HG03558 (cell line): Measurements from ENCODE around the gene MAP7D1.

Experiments
- ATAC-seq: cut with Tn5 transposase; IDR thresholded peaks from one replicate; pipeline ENCODE4 v1.9.1; 2021; ENCODE audit warnings: moderate number of reproducible peaks; ENCODE audit not compliant: unreplicated experiment; ENCODE audit errors: extremely low read depth

MAP7D1 gene

GRCh38 chr1:36126005-36126716 lies 29.8 kb upstream of the MAP7D1 start:
- ATAC-seq: no peak

- no peak for ATAC-seq
These were observed 29.0 kb upstream of the MAP7D1 start for GRCh38 chr1:36126797-36127500.

GRCh38 chr1:36128126-36128904 lies 27.6 kb upstream of the MAP7D1 start:
- no peak for ATAC-seq

- ATAC-seq: no peak
These were observed 27.1 kb upstream of the MAP7D1 start for GRCh38 chr1:36128905-36129206.

- ATAC-seq: no peak
These were observed 23.9 kb upstream of the MAP7D1 start for GRCh38 chr1:36132029-36132428.

GRCh38 chr1:36133484-36133883 lies 22.5 kb upstream of the MAP7D1 start:
- no peak for ATAC-seq

- no peak for ATAC-seq
These were observed 21.9 kb upstream of the MAP7D1 start for GRCh38 chr1:36134031-36134430.

GRCh38 chr1:36134505-36135329 lies 21.2 kb upstream of the MAP7D1 start:
- no peak for ATAC-seq

GRCh38 chr1:36135330-36135667 lies 20.7 kb upstream of the MAP7D1 start:
- no peak for ATAC-seq

GRCh38 chr1:36135796-36136195 lies 20.2 kb upstream of the MAP7D1 start:
- no peak for ATAC-seq

GRCh38 chr1:36136535-36136934 lies 19.4 kb upstream of the MAP7D1 start:
- ATAC-seq: no peak

GRCh38 chr1:36137226-36137625 lies 18.7 kb upstream of the MAP7D1 start:
- no peak for ATAC-seq

GRCh38 chr1:36137776-36138175 lies 18.2 kb upstream of the MAP7D1 start:
- ATAC-seq: no peak

GRCh38 chr1:36139521-36139920 lies 16.4 kb upstream of the MAP7D1 start:
- ATAC-seq: no peak

- ATAC-seq: no peak
These were observed 13.8 kb upstream of the MAP7D1 start for GRCh38 chr1:36142121-36142520.

GRCh38 chr1:36143424-36143823 lies 12.5 kb upstream of the MAP7D1 start:
- ATAC-seq: no peak

- ATAC-seq: no peak
These were observed 11.5 kb upstream of the MAP7D1 start for GRCh38 chr1:36144413-36144812.

- no peak for ATAC-seq
These were observed 7.1 kb upstream of the MAP7D1 start for GRCh38 chr1:36148821-36149236.

GRCh38 chr1:36149237-36149972 lies 6.6 kb upstream of the MAP7D1 start, which contains the start of gene TRAPPC3:
Gene TRAPPC3 (minus strand): TSS chr1:36149486. CDS start chr1:36149378, 108 bp downstream.
- peak; percentile 76 for ATAC-seq

GRCh38 chr1:36149973-36150295 lies 6.0 kb upstream of the MAP7D1 start:
- no peak for ATAC-seq
